ENCODE data around the gene ARFIP1. TPM values are rescaled to one million over a fixed set of nuclear protein-coding genes. Genes with fewer than 3 reads are reported as not detected.

Gene ARFIP1
- polyA plus RNA-seq, 1 donor from 2014 or later, result 18.2 TPM

DNA sequence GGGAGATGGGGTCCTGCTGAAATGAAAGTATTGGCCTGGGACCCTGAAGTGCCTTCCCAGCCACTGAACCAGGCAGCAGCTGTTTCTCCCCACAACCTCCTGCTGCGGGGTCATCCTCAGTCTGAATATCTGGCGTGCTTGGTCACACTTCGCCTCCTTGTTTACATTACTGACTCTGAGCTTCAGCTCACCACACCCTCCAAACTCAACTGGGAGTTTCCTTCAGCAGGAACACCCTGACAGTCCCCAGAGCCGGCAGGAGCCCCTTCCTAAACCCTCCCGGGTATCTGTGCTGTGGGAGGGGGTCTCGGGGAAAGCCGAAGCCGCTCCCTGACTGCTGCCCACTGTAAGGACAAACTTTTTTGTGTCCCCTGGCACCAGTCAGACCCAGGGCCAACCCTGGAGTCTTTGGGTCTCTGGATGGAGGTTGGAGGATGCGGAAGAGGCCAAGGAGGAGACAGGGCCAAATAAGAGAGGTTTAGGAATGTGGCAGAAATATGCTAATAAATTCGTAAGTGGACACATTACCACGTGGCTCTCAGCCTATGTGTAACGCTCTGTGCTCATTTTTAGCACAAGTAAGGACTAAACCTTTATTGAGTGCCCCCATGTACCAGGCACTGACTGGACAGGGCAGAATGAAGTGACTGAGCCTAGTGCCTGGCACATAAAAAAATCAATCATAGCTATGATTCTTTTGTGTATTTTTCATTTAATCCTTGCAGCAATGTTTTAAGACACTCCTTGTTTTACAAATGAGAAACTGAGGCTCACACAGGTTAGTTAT, 177.1 kb downstream of the ARFIP1 start:
- Mint-ChIP-seq H3K9me3 (no peaks in the 10 kb centered on the region), H3K27ac (no peak overlapping the region), H3K4me3 (no peak overlapping the region), H3K36me3 (peaks cover 2% of the 10 kb centered on the region), H3K27me3 (peaks cover 2% of the 10 kb centered on the region), H3K4me1 (peaks cover 0 to 10% (median 9%) of the 10 kb centered on the region in 3 donors)

DNA sequence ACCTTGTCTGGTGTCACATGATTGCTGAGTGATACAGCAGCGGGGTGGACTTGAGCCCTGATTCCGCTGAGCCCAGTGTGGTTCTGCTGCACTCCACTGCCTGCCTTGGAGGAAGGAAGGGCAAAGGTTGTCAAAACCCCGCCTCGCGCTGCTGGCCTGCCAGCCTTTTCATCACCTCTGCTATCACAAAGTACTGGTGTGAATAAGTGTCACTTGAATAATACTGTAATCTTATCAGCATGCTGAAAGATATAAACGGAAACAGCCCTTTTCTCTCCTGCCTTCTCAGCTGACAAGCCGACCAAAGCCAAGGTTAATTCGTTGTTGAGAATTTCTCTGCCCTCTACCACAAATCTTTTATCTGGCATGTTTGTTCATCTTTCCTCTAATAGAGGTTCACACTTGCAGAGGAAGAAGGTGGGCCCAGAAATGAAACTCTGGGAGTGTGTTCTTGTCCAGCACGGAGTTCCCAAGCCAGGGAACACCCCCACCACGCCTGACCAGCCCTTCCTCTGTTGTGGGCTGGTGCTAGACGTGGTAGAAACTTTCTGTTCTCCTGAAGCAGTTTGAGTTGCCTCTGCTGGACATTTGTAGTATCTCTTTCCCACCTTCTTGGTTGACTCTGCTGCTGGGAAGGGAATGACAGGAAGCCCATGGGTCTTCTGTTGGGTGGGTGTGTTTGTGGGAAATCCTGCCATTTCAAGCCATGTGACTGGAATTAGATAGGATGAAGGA, 177.8 kb downstream of the ARFIP1 start:
- Mint-ChIP-seq H3K9me3 (no peaks in the 10 kb centered on the region), H3K27me3 (peaks cover 2% of the 10 kb centered on the region), H3K4me3 (no peak overlapping the region), H3K36me3 (peaks cover 2% of the 10 kb centered on the region), H3K27ac (no peak overlapping the region), H3K4me1 (peaks cover 0 to 10% (median 9%) of the 10 kb centered on the region in 3 donors)

DNA sequence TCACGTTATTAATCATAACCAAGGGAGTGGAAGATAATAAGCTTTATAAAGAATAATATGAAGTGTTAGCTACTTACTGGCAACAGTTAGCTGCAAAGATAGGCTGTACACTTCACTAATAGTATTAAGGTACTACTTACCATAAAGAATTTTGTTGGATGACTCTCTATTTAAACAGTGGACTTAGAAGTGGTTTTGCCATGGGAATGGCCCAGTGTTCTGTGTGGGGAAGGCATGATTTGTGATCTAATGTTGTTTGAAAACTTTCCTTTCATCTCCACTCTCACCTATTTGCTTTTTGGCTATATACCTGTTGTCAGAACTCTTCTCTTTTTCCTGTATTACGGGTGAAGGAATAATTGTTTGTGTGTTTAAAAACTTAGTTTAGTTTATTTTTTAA, 179.3 kb downstream of the ARFIP1 start:
- Mint-ChIP-seq H3K4me1 (peaks cover 0 to 10% (median 9%) of the 10 kb centered on the region in 3 donors), H3K27me3 (peaks cover 3% of the 10 kb centered on the region), H3K36me3 (peaks cover 2% of the 10 kb centered on the region), H3K9me3 (no peaks in the 10 kb centered on the region), H3K4me3 (no peak overlapping the region), H3K27ac (no peak overlapping the region)

DNA sequence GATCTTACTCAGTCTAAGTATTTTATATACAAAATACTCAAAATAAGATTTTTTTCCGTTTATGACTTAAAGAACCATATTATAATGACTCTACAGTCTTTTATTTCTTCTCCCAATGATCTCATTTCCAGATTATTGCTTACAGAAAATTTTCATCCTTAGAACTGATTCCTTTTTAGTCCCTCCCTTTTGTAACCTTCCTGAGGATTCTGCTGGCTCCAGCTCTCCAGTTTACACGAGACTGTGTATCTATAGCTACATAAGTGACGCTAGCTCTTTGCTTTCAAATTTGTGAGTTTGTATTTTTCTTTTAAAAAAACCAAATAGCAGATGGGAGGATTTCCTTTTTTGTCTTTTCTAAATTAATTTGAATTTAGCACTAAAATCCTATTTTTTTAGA, 180.3 kb downstream of the ARFIP1 start:
- Mint-ChIP-seq H3K9me3 (no peaks in the 10 kb centered on the region), H3K4me3 (no peak overlapping the region), H3K4me1 (peaks cover 0 to 10% (median 9%) of the 10 kb centered on the region in 3 donors), H3K27ac (no peak overlapping the region), H3K27me3 (peaks cover 3% of the 10 kb centered on the region), H3K36me3 (peaks cover 2% of the 10 kb centered on the region)

DNA sequence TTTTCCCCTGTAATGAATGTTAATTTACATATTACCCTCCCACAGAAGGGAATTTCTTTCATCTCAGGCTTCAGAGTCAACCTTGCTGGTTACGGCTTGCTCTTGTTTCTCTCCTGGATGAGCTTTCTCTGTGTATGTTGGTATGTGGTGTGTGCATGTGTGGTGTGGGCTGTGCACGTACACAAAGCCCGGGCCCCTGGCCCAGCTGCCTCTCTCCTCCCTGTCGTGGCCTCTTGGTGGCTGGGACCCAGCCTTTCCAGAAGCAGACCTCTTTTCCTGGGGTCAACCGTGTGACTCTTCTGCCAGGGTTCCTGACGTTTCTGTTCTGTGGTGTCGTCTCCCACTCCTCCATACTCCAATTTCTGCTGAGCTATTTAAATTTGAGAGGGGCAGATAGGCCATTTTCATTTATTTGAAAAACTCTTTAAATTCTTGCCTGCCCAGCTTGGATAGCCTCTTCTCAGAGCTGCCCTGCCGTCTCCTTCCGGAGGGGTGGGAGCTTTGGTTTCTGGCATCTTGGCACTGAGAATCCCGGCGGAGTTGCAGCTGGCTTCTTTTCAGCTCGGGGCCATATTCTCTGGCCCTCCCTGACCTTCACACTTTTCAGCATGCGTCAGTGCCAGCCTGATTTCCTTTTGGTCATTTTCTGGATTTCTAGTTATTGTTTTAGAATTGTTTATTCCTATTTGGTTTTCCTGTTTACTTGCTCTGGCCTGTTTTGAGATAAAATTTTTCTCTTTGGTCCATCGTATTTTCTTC, 181.4 kb downstream of the ARFIP1 start:
- no peaks in the 10 kb centered on the region for H3K9me3 Mint-ChIP-seq
- peaks cover 2% of the 10 kb centered on the region for H3K36me3 Mint-ChIP-seq
- peaks cover 1% of the 10 kb centered on the region for H3K27me3 Mint-ChIP-seq
- H3K27ac Mint-ChIP-seq, result no peak overlapping the region
- peaks cover 0 to 11% (median 10%) of the 10 kb centered on the region in 3 donors for H3K4me1 Mint-ChIP-seq
- no peak overlapping the region for H3K4me3 Mint-ChIP-seq

DNA sequence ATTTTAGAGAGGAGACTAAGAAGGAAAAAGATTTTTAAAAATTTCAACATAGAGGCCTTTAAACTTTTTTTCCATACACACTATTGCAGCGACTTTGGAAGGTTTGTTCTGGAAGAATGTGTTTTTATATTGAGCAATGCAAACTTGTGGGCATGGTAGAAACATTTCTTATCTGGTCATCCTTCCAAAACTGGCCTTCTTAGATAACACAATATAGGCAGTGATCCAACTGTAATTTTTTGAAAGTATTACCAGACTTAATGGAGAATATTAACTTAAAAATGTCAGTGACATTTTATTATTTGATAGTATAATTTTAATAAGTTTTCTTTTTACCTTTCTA, 182.0 kb downstream of the ARFIP1 start:
- no peak overlapping the region for H3K27ac Mint-ChIP-seq
- H3K4me3 Mint-ChIP-seq, result no peak overlapping the region
- H3K4me1 Mint-ChIP-seq, result peaks cover 0 to 11% (median 10%) of the 10 kb centered on the region in 3 donors
- H3K9me3 Mint-ChIP-seq, result no peaks in the 10 kb centered on the region
- H3K27me3 Mint-ChIP-seq, result peaks cover 1% of the 10 kb centered on the region
- H3K36me3 Mint-ChIP-seq, result peaks cover 2% of the 10 kb centered on the region

Other genes starting within 250 kb of the ARFIP1 start
- 39.7 TPM for gene FBXW7, start 243.9 kb upstream of the ARFIP1 start, polyA plus RNA-seq
- gene TMEM154, start 100.0 kb upstream of the ARFIP1 start, polyA plus RNA-seq, result 210 TPM
- 0.28 TPM for gene TIGD4, start 224 bp upstream of the ARFIP1 start, polyA plus RNA-seq
- gene FHDC1, start 156.4 kb downstream of the ARFIP1 start, polyA plus RNA-seq, result 0.06 TPM

Measured in IgD-negative memory B cell (primary cell).